H1 (cell line): Measurements from ENCODE around the gene C6orf120. TPM values are rescaled to one million over a fixed set of nuclear protein-coding genes. Genes with fewer than 3 reads are reported as not detected.

Source experiments
- HDAC2 ChIP-seq, 2 experiments: fragments of 300-600 bp in 1 of 2; sonication (generic) in 1 of 2; IDR thresholded peaks; 2 replicates each; pipeline ENCODE4 v1.6.1; 2011 to 2012; ENCODE audit warnings: low read depth in 2 of 2, low read length in 2 of 2, mild to moderate bottlenecking in 2 of 2, moderate library complexity in 2 of 2, borderline replicate concordance in 1 of 2, inconsistent platforms in 1 of 2
- JUND ChIP-seq: IDR thresholded peaks from 2 replicates; pipeline ENCODE4 v1.6.1; 2011; ENCODE audit warnings: mild to moderate bottlenecking, improper control_type of control experiment, low read length
- MAFK ChIP-seq: IDR thresholded peaks from 2 replicates; pipeline ENCODE4 v1.6.1; 2012; ENCODE audit warnings: low read depth, mild to moderate bottlenecking, improper control_type of control experiment, low read length
- SIX5 ChIP-seq: IDR thresholded peaks from 2 replicates; pipeline ENCODE4 v1.6.1; 2011; ENCODE audit warnings: mild to moderate bottlenecking, low read depth, low read length
- SUZ12 ChIP-seq: fragments of 200-600 bp; sonication (generic); IDR thresholded peaks from 2 replicates; pipeline ENCODE4 v1.6.1; 2012; ENCODE audit warnings: mild to moderate bottlenecking, inconsistent platforms, low read length, moderate library complexity, mixed read lengths
- ZNF274 ChIP-seq: IDR thresholded peaks from 2 replicates; pipeline ENCODE4 v1.7.0; 2012; ENCODE audit warnings: low read length, borderline replicate concordance; ENCODE audit errors: extremely low read depth
- polyA plus RNA-seq, 7 experiments: library from polyadenylated mRNA; depleted of rRNA in 3 of 7; stranded (reverse) in 5 of 7; unstranded in 2 of 7; fragments of >200 nt in 5 of 7; fragments of 200-250 nt in 2 of 7; gene quantifications; 1 replicate in 5 of 7; 2 replicates in 1 of 7; 4 replicates in 1 of 7; pipeline versions ENCODE4 v1.2.1 to v1.2.3, GENCODE V29; 2011 to 2013; ENCODE audit warnings: missing spikeins in 2 of 7, mixed read lengths in 2 of 7
- total RNA-seq: library from RNA; stranded (reverse); fragmentation: NEBNext Ultra II Directional; extraction: Animal tissue kit (Norgen Biotek cat#: 25700); gene quantifications from 2 replicates; pipeline ENCODE4 v1.2.1, GENCODE V29; 2021
- TF ChIP-seq, protein P1 (sequence below): fragments of 300-600 bp; sonication (generic); IDR thresholded peaks from 2 replicates; pipeline ENCODE4 v1.7.1; 2012; ENCODE audit warnings: low read length, moderate library complexity, mild to moderate bottlenecking, inconsistent platforms; ENCODE audit not compliant: insufficient replicate concordance

C6orf120 gene
- total and polyA plus RNA-seq, 2 of the 8 experiments (the other 6 are each of a cell fraction or from before 2014, with no cell fraction given): 16.2 to 30.6 TPM

DNA sequence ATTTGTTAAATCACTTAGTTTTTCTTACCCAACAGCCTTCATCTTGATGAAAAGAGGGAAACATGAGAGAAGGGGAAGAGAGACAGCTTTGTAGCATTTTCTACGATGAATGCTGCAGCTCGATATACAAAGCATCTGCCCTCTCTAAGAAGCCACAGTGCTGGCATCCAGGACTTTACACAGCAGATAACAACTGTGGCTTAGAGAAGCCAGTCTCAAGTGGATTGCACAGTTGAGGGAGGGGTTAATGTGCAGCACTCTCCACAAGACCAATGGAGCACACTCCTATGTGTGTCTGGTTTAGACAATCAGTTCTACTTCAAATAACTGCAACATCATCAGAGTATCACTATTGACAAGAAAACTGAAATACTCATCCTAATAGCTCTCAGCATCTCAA lies 5.8 kb downstream of the C6orf120 start (continued):
- TF ChIP-seq MAFK: no peak
- no peak for TF ChIP-seq SUZ12
- no peak for TF ChIP-seq ZNF274
- no peak for TF ChIP-seq SIX5
- no peak for TF ChIP-seq JUND
- TF ChIP-seq, protein P1, sequence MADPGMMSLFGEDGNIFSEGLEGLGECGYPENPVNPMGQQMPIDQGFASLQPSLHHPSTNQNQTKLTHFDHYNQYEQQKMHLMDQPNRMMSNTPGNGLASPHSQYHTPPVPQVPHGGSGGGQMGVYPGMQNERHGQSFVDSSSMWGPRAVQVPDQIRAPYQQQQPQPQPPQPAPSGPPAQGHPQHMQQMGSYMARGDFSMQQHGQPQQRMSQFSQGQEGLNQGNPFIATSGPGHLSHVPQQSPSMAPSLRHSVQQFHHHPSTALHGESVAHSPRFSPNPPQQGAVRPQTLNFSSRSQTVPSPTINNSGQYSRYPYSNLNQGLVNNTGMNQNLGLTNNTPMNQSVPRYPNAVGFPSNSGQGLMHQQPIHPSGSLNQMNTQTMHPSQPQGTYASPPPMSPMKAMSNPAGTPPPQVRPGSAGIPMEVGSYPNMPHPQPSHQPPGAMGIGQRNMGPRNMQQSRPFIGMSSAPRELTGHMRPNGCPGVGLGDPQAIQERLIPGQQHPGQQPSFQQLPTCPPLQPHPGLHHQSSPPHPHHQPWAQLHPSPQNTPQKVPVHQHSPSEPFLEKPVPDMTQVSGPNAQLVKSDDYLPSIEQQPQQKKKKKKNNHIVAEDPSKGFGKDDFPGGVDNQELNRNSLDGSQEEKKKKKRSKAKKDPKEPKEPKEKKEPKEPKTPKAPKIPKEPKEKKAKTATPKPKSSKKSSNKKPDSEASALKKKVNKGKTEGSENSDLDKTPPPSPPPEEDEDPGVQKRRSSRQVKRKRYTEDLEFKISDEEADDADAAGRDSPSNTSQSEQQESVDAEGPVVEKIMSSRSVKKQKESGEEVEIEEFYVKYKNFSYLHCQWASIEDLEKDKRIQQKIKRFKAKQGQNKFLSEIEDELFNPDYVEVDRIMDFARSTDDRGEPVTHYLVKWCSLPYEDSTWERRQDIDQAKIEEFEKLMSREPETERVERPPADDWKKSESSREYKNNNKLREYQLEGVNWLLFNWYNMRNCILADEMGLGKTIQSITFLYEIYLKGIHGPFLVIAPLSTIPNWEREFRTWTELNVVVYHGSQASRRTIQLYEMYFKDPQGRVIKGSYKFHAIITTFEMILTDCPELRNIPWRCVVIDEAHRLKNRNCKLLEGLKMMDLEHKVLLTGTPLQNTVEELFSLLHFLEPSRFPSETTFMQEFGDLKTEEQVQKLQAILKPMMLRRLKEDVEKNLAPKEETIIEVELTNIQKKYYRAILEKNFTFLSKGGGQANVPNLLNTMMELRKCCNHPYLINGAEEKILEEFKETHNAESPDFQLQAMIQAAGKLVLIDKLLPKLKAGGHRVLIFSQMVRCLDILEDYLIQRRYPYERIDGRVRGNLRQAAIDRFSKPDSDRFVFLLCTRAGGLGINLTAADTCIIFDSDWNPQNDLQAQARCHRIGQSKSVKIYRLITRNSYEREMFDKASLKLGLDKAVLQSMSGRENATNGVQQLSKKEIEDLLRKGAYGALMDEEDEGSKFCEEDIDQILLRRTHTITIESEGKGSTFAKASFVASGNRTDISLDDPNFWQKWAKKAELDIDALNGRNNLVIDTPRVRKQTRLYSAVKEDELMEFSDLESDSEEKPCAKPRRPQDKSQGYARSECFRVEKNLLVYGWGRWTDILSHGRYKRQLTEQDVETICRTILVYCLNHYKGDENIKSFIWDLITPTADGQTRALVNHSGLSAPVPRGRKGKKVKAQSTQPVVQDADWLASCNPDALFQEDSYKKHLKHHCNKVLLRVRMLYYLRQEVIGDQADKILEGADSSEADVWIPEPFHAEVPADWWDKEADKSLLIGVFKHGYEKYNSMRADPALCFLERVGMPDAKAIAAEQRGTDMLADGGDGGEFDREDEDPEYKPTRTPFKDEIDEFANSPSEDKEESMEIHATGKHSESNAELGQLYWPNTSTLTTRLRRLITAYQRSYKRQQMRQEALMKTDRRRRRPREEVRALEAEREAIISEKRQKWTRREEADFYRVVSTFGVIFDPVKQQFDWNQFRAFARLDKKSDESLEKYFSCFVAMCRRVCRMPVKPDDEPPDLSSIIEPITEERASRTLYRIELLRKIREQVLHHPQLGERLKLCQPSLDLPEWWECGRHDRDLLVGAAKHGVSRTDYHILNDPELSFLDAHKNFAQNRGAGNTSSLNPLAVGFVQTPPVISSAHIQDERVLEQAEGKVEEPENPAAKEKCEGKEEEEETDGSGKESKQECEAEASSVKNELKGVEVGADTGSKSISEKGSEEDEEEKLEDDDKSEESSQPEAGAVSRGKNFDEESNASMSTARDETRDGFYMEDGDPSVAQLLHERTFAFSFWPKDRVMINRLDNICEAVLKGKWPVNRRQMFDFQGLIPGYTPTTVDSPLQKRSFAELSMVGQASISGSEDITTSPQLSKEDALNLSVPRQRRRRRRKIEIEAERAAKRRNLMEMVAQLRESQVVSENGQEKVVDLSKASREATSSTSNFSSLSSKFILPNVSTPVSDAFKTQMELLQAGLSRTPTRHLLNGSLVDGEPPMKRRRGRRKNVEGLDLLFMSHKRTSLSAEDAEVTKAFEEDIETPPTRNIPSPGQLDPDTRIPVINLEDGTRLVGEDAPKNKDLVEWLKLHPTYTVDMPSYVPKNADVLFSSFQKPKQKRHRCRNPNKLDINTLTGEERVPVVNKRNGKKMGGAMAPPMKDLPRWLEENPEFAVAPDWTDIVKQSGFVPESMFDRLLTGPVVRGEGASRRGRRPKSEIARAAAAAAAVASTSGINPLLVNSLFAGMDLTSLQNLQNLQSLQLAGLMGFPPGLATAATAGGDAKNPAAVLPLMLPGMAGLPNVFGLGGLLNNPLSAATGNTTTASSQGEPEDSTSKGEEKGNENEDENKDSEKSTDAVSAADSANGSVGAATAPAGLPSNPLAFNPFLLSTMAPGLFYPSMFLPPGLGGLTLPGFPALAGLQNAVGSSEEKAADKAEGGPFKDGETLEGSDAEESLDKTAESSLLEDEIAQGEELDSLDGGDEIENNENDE: no peak
- TF ChIP-seq HDAC2 (IDR thresholded peaks at IDR 0.05; ENCODE audit: borderline replicate concordance in 1 of 2, low read depth in 2 of 2, low read length in 2 of 2): no peak
